Activated CD4-positive, alpha-beta memory T cell treated with anti-CD3 and anti-CD28 coated beads, Interleukin-2, amount 10 ng/mL, durations not matched to agents 7 days and 5 days (primary cell): ENCODE data around the gene ANKRD45. TPM values are rescaled to one million over a fixed set of nuclear protein-coding genes. Genes with fewer than 3 reads are reported as not detected.
"Not testable (repeated sequence)": the region's sequence is repeated elsewhere in the genome, so short reads cannot be mapped to it uniquely, and the experiment has no call there.

Source experiments
- CTCF ChIA-PET: fragments of 350-600 bp; sonication (Branson Sonifier 250); formaldehyde crosslinking; loops from one replicate; lab custom pipeline; 2021; ENCODE audit warnings: antibody characterized with exemption, inconsistent platforms; lab: Charles Lee
- POLR2A ChIA-PET: fragments of 350-600 bp; sonication (Branson Sonifier 250); formaldehyde crosslinking; loops from one replicate; lab custom pipeline; 2021; ENCODE audit warnings: antibody characterized with exemption; lab: Charles Lee
- DNase-seq: peaks from one replicate; pipeline ENCODE4 v3.0.0-alpha.2; 2020
- H3K27ac Mint-ChIP-seq: one replicate; pipeline ENCODE4 v1.8.0; 2021; ENCODE audit warnings: mild to moderate bottlenecking, mixed read lengths
- H3K27me3 Mint-ChIP-seq: one replicate; pipeline ENCODE4 v1.8.0; 2021; ENCODE audit warnings: mixed read lengths
- H3K36me3 Mint-ChIP-seq: one replicate; pipeline ENCODE4 v1.8.0; 2021; ENCODE audit warnings: low read depth, mixed read lengths
- H3K4me1 Mint-ChIP-seq: one replicate; pipeline ENCODE4 v1.8.0; 2021; ENCODE audit warnings: mixed read lengths
- H3K4me3 Mint-ChIP-seq: one replicate; pipeline ENCODE4 v1.8.0; 2021; ENCODE audit warnings: mild to moderate bottlenecking, mixed read lengths
- H3K9me3 Mint-ChIP-seq: one replicate; pipeline ENCODE4 v1.8.0; 2021; ENCODE audit warnings: mixed read lengths
- total RNA-seq, 2 experiments: library from RNA; stranded (reverse); gene quantifications; one replicate each; pipeline ENCODE4 v1.2.3, GENCODE V29; 2021

Gene ANKRD45, protein sequence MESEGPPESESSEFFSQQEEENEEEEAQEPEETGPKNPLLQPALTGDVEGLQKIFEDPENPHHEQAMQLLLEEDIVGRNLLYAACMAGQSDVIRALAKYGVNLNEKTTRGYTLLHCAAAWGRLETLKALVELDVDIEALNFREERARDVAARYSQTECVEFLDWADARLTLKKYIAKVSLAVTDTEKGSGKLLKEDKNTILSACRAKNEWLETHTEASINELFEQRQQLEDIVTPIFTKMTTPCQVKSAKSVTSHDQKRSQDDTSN
- total RNA-seq: not detected

DNA sequence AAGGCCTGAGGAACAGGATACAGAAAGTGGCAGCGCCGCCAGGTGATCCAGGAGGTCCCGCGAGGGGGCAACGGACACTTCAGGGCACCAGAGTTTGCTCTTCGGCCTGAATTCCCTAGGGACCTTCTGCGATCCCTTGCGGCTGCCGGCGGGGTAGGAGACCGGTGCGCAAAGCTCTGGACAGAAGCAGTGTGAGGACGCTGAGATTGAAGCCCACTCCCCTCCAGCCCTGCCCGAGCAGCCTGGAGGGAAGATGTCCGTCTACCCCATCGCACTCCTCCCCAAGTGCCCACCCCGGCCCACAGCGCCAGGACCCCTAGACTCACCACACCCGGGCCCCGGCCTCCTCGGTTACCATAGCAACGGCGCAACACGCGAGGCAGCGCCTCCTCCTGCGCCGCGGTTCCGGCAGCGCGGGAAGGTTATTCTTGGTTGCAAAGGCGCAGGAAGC is at the start of gene ANKRD45:
Gene ANKRD45 (minus strand): TSS at position 361 of the 451 bp plus-strand sequence. CDS start 10,433 bp downstream, outside the sequence.
- peaks cover 9% of the 10 kb centered on the region for H3K4me1 Mint-ChIP-seq
- H3K27ac Mint-ChIP-seq: no peak within 1 kb of the TSS
- peak; percentile 20 for DNase-seq
- ChIA-PET POLR2A (no interaction called here), CTCF (no interaction called here)
- H3K27me3 Mint-ChIP-seq: peaks cover 29% of the 10 kb centered on the region
- H3K36me3 Mint-ChIP-seq: no peaks in the 10 kb centered on the region
- H3K4me3 Mint-ChIP-seq: no peak within 1 kb of the TSS
- H3K9me3 Mint-ChIP-seq: no peaks in the 10 kb centered on the region

DNA sequence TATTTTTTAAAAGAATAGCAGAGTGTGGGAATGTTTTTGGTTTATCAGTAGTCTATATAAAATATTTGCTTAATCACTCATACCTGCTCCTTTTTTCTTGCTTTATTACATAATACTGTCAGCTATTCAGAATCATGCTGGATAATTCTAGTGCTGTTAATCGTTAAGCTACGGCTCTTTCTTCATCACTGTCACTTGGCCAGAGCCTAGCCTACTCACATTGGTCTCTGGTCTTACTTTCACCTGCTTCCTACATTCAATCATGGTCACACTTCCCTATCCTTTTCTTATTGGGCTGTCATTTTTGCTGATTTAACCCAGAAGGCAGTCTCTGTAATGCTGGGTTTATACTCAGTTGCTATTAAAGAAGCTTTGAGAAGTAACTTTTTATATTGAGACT is 47.6 kb upstream of the ANKRD45 start:
- no peak for DNase-seq
- no peaks in the 10 kb centered on the region for H3K9me3 Mint-ChIP-seq
- H3K36me3 Mint-ChIP-seq: peaks cover 23% of the 10 kb centered on the region
- H3K4me1 Mint-ChIP-seq: peaks cover 34% of the 10 kb centered on the region
- no peak overlapping the region for H3K27ac Mint-ChIP-seq
- ChIA-PET POLR2A (interaction anchor here (3.2 to 4.3 kb wide), 2 partner anchors 153 to 240 kb away, joined by 10 to 35 read pairs; partner anchors contain the start of gene PRDX6), CTCF (interaction anchor here (1.0 kb wide), 1 partner anchor 288 kb away, joined by 4 read pairs; no protein-coding TSS in a partner anchor)
- H3K27me3 Mint-ChIP-seq: peaks cover 4% of the 10 kb centered on the region
- no peak overlapping the region for H3K4me3 Mint-ChIP-seq

DNA sequence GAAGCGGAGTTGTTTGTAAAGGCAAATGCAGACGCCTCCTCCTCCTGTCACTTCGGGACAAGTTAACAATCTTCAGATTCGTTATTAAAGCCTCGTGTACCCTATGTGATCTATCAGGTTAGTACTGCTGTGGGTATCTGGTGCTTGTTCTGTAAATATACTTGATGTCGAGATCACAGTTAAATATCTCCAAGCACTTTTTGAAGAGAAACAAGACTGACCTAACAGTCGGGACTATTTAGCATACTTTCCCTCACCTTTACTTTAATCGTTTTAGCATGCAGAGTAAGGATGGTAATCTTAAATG is 45.8 kb upstream of the ANKRD45 start:
- ChIA-PET POLR2A (interaction anchor here (1.1 to 4.3 kb wide), 17 partner anchors 8 to 1285 kb away, joined by 3 to 35 read pairs (median 6); partner anchors contain the start of genes CACYBP, CENPL, DARS2 and GAS5), CTCF (interaction anchor here (0.8 to 2.7 kb wide), 5 partner anchors 69 to 286 kb away, joined by 3 to 17 read pairs (median 4); partner anchors contain the start of gene PRDX6)
- Mint-ChIP-seq H3K4me1 (peaks cover 28% of the 10 kb centered on the region), H3K36me3 (peaks cover 12% of the 10 kb centered on the region), H3K9me3 (no peaks in the 10 kb centered on the region), H3K27ac (peak overlapping the region; percentile 97), H3K4me3 (peak overlapping the region; percentile 90), H3K27me3 (peaks cover 15% of the 10 kb centered on the region)
- no peak for DNase-seq

DNA sequence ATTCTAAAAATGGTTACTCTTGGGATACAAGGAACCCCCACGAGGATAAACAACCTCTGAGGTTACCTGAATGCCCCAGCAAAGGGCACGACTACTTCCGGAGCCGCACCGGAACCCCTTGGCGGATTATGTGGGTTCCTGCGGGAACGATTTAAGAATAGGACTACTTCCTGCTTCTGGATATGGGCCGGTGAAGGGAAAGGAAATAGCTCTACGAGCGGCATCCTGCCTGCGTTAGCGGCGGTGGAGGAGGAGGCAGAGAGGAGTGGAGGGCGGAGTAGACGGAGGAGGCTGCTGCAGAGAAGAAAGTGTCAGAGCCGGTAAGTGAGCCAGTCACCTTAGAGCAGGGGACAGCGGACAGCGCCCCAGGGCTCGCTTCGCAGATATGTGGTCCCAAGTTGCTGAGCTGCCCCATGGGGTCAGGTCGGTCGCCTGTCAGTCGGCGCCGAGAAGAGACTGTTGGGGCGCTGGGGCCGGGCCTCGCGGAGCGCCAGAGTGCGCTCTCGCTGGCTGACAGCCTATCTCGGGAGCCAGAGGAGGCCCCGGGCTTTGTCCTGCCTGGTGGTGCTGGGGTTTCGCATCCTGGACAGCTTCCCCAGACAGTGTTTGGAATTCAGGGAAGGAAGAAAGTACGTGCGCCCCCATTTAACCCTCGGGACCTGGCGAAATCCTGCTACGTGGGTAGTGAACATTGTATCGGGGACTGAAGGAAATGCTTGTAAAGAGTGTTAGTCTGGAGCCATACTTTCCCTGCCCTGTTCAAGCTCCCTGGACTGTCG is 45.3 kb upstream of the ANKRD45 start, which contains the start of gene KLHL20:
Gene KLHL20 (plus strand): TSS at position 223 of the 779 bp plus-strand sequence. CDS start 1,063 bp downstream, outside the sequence.
- peak; percentile 89 for DNase-seq
- ChIA-PET CTCF (interaction anchor here (0.6 to 2.7 kb wide), 8 partner anchors 43 to 286 kb away, joined by 3 to 17 read pairs (median 4); partner anchors contain the start of gene PRDX6), POLR2A (interaction anchor here (1.0 to 4.3 kb wide), 19 partner anchors 8 to 1285 kb away, joined by 3 to 35 read pairs (median 5); partner anchors contain the start of genes CACYBP, CENPL, DARS2 and GAS5)
- Mint-ChIP-seq H3K27ac (peak within 1 kb of the TSS; percentile 97), H3K27me3 (peaks cover 21% of the 10 kb centered on the region), H3K9me3 (no peaks in the 10 kb centered on the region), H3K4me3 (peak within 1 kb of the TSS; percentile 90), H3K36me3 (peaks cover 7% of the 10 kb centered on the region), H3K4me1 (peaks cover 24% of the 10 kb centered on the region)

DNA sequence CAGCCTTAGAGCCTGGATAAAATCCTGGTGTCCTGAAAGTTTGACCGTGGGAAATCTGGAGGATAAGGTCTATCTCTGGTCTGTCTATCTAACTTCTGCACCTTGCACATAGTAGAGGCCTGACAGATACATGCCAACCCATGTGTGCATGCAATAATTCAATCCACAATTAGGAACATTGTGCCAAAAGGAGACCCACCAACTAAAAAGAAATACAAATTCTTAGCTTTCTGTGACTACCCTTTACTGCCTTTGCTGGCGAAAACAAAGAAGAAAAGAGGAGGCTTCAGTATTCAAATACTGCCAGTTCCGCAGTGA is 44.7 kb upstream of the ANKRD45 start:
- Mint-ChIP-seq H3K27me3 (peaks cover 22% of the 10 kb centered on the region), H3K4me1 (peaks cover 22% of the 10 kb centered on the region), H3K9me3 (no peaks in the 10 kb centered on the region), H3K4me3 (peak overlapping the region; percentile 90), H3K36me3 (peaks cover 7% of the 10 kb centered on the region), H3K27ac (peak overlapping the region; percentile 97)
- POLR2A ChIA-PET: interaction anchor here (1.0 to 4.3 kb wide), 18 partner anchors 9 to 1286 kb away, joined by 3 to 35 read pairs (median 6); partner anchors contain the start of genes CACYBP, CENPL, DARS2 and GAS5
- CTCF ChIA-PET: interaction anchor here (0.8 to 2.7 kb wide), 4 partner anchors 152 to 285 kb away, joined by 3 to 17 read pairs (median 4); no protein-coding TSS in a partner anchor
- no peak for DNase-seq

DNA sequence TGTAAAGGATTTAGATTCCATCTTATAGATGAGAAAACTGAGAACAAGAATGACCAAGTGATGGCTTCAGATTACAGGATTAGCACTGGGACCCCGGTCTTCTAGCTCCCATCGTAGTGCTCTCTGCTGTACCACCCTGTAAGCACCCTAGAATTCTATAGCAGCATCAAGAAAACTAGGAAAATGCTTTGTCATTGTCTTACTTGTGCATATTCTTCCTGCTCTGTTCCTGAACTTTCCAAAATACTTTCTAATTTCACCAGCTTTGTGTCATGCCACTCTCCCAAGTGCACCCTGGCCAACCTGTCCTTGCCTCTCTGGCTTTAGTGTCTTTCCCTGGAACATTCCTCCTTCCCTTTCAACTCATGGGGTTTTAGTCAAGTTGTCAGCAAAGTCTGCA is 39.1 kb upstream of the ANKRD45 start:
- Mint-ChIP-seq H3K4me1 (no peaks in the 10 kb centered on the region), H3K27me3 (peaks cover 29% of the 10 kb centered on the region), H3K9me3 (no peaks in the 10 kb centered on the region), H3K36me3 (no peaks in the 10 kb centered on the region), H3K4me3 (no peak overlapping the region), H3K27ac (no peak overlapping the region)
- POLR2A ChIA-PET: no interaction called here
- DNase-seq: no peak
- CTCF ChIA-PET: no interaction called here

DNA sequence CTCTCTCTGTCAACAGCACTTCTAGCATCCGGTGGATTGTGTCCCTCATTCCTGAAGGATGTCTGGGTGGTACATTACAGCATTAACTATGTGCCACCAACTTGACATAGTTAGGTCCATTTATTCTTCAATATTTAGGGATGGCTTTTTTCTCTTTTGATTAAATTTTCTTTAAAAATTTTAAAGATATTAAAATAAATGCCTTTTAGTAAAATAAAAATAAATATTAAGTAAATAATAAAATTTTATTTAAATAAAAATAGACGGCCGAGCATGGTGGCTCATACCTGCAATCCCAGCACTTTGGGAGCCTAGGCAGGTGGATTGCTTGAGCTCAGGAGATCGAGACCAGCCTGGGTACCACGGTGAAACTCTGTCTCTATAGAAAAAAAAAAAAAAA is 35.5 kb upstream of the ANKRD45 start:
- ChIA-PET POLR2A (no interaction called here), CTCF (no interaction called here)
- peaks cover 3% of the 10 kb centered on the region for H3K9me3 Mint-ChIP-seq
- no peaks in the 10 kb centered on the region for H3K36me3 Mint-ChIP-seq
- H3K4me3 Mint-ChIP-seq: no peak overlapping the region
- no peak overlapping the region for H3K27ac Mint-ChIP-seq
- DNase-seq: no peak
- peaks cover 18% of the 10 kb centered on the region for H3K27me3 Mint-ChIP-seq
- H3K4me1 Mint-ChIP-seq: no peaks in the 10 kb centered on the region

- ChIA-PET POLR2A (no interaction called here), CTCF (no interaction called here)
- no peak for DNase-seq
- H3K9me3 Mint-ChIP-seq: peaks cover 3% of the 10 kb centered on the region
- H3K27ac Mint-ChIP-seq: no peak overlapping the region
- no peaks in the 10 kb centered on the region for H3K36me3 Mint-ChIP-seq
- H3K27me3 Mint-ChIP-seq: peaks cover 26% of the 10 kb centered on the region
- no peak overlapping the region for H3K4me3 Mint-ChIP-seq
- H3K4me1 Mint-ChIP-seq: no peaks in the 10 kb centered on the region
These were observed 33.1 kb upstream of the ANKRD45 start for GRCh38 chr1:173702736-173703135.

GRCh38 chr1:173701299-173701698 is 31.6 kb upstream of the ANKRD45 start:
- POLR2A ChIA-PET, CTCF ChIA-PET, H3K4me3 Mint-ChIP-seq, DNase-seq, H3K27ac Mint-ChIP-seq, H3K36me3 Mint-ChIP-seq, H3K4me1 Mint-ChIP-seq, H3K9me3 Mint-ChIP-seq: not testable (repeated sequence)
- H3K27me3 Mint-ChIP-seq: peaks cover 29% of the 10 kb centered on the region

- no peak for DNase-seq
- Mint-ChIP-seq H3K9me3 (no peaks in the 10 kb centered on the region), H3K27me3 (peaks cover 17% of the 10 kb centered on the region), H3K4me1 (no peaks in the 10 kb centered on the region), H3K36me3 (no peaks in the 10 kb centered on the region), H3K27ac (no peak overlapping the region), H3K4me3 (no peak overlapping the region)
- ChIA-PET POLR2A (no interaction called here), CTCF (interaction anchor here (0.7 kb wide), 1 partner anchor 76 kb away, joined by 3 read pairs; no protein-coding TSS in a partner anchor)
These were observed 23.6 kb upstream of the ANKRD45 start for GRCh38 chr1:173693238-173693637.

GRCh38 chr1:173688300-173688699 is 18.6 kb upstream of the ANKRD45 start:
- Mint-ChIP-seq H3K9me3 (no peaks in the 10 kb centered on the region), H3K4me1 (no peaks in the 10 kb centered on the region), H3K36me3 (no peaks in the 10 kb centered on the region), H3K4me3 (no peak overlapping the region), H3K27ac (no peak overlapping the region), H3K27me3 (peaks cover 9% of the 10 kb centered on the region)
- DNase-seq: no peak
- CTCF ChIA-PET: no interaction called here
- POLR2A ChIA-PET: no interaction called here

- H3K36me3 Mint-ChIP-seq, H3K4me1 Mint-ChIP-seq, H3K9me3 Mint-ChIP-seq, H3K27ac Mint-ChIP-seq, POLR2A ChIA-PET, DNase-seq, H3K27me3 Mint-ChIP-seq, H3K4me3 Mint-ChIP-seq, CTCF ChIA-PET: not testable (repeated sequence)
These were observed 15.5 kb upstream of the ANKRD45 start for GRCh38 chr1:173685121-173685520.

DNA sequence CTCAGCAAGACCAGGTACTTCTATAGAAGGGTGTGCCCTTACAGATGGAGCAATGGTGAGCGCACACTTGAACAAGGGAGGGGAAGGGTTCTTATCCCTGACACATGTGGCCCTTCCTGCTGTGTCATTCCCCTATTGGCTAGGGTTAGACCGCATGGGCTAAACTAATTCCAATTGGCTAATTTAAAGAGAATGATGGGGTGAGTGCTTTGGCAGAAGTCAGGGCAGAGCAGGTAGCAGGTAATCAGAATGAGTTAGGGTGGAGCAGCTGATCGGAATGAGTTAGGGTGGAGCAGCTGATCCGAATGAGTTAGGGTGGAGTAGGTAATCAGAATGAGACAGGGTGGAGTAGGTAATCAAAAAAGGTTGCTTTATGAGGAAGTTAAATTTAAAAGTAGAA is 14.2 kb upstream of the ANKRD45 start:
- CTCF ChIA-PET, H3K4me1 Mint-ChIP-seq, H3K4me3 Mint-ChIP-seq, H3K27me3 Mint-ChIP-seq, DNase-seq, H3K36me3 Mint-ChIP-seq, POLR2A ChIA-PET, H3K9me3 Mint-ChIP-seq, H3K27ac Mint-ChIP-seq: not testable (repeated sequence)
